Esophagus squamous epithelium (tissue), 4 donors: ENCODE measurements around the gene DPRX.

Experiments
- CTCF ChIP-seq, 6 experiments: fragments of 450-650 bp in 4 of 6; fragments of 200-600 bp in 2 of 6; sonication (generic) in 2 of 6; IDR thresholded peaks; one replicate each; pipeline ENCODE4 v1.5.1; 2016 to 2019; ENCODE audit warnings: antibody characterized with exemption in 6 of 6, mild to moderate bottlenecking in 4 of 6, moderate library complexity in 4 of 6
- POLR2A ChIP-seq, 4 donors: fragments of 450-650 bp; IDR thresholded peaks; one replicate each; pipeline ENCODE4 v1.6.1; 2017; ENCODE audit warnings: antibody characterized with exemption in 4 of 4, mild to moderate bottlenecking in 4 of 4, moderate library complexity in 3 of 4

GRCh38 chr19:53596056-53596455 is 35.7 kb upstream of the DPRX start:
- TF ChIP-seq CTCF (IDR thresholded peaks at IDR 0.05): no peak
- no peak for TF ChIP-seq POLR2A (IDR thresholded peaks at IDR 0.05)
